ENCODE results near the gene HJURP. TPM values are rescaled to one million over a fixed set of nuclear protein-coding genes. Genes with fewer than 3 reads are reported as not detected.

Gene HJURP
- total RNA-seq, 6 experiments from 2014 or later: 16.8 to 33.6 (median 32.4) TPM

GRCh38 chr2:233810385-233810784 lies 44.0 kb downstream of the HJURP start:
- DNase-seq: no peak
- no peaks in the 10 kb centered on the region for H3K9me3 Mint-ChIP-seq
- no peaks in the 10 kb centered on the region for H3K4me1 Mint-ChIP-seq (ENCODE audit: low read depth)
- no peaks in the 10 kb centered on the region for H3K36me3 Mint-ChIP-seq (ENCODE audit: low read depth)
- no peak overlapping the region for H3K4me3 Mint-ChIP-seq
- H3K27me3 Mint-ChIP-seq (ENCODE audit: insufficient read depth): peaks cover 5% of the 10 kb centered on the region
- no peak overlapping the region for H3K27ac Mint-ChIP-seq
- no peak for TF ChIP-seq CTCF (IDR thresholded peaks at IDR 0.05)

GRCh38 chr2:233807966-233808935 lies 46.1 kb downstream of the HJURP start:
- no peaks in the 10 kb centered on the region for H3K4me1 Mint-ChIP-seq (ENCODE audit: low read depth)
- H3K27me3 Mint-ChIP-seq (ENCODE audit: insufficient read depth): peaks cover 14% of the 10 kb centered on the region
- no peaks in the 10 kb centered on the region for H3K9me3 Mint-ChIP-seq
- no peak overlapping the region for H3K27ac Mint-ChIP-seq
- H3K36me3 Mint-ChIP-seq (ENCODE audit: low read depth): no peaks in the 10 kb centered on the region
- no peak overlapping the region for H3K4me3 Mint-ChIP-seq
- no peak for DNase-seq
- no peak for TF ChIP-seq CTCF (IDR thresholded peaks at IDR 0.05)

- Mint-ChIP-seq H3K27me3 (ENCODE audit: insufficient read depth) (peaks cover 16% of the 10 kb centered on the region), H3K4me1 (ENCODE audit: low read depth) (no peaks in the 10 kb centered on the region), H3K4me3 (no peak overlapping the region), H3K36me3 (ENCODE audit: low read depth) (no peaks in the 10 kb centered on the region), H3K9me3 (no peaks in the 10 kb centered on the region), H3K27ac (no peak overlapping the region)
- DNase-seq: no peak
- TF ChIP-seq CTCF (IDR thresholded peaks at IDR 0.05): peak; percentile 19; the same call in 1 of the 2 replicates
Measured at GRCh38 chr2:233807215-233807865, 47.0 kb downstream of the HJURP start.

- Mint-ChIP-seq H3K27ac (no peak overlapping the region), H3K27me3 (ENCODE audit: insufficient read depth) (peaks cover 13% of the 10 kb centered on the region; the same call in 1 of the 2 replicates), H3K4me1 (ENCODE audit: low read depth) (no peaks in the 10 kb centered on the region), H3K9me3 (no peaks in the 10 kb centered on the region; the same call in 1 of the 2 replicates), H3K4me3 (no peak overlapping the region), H3K36me3 (ENCODE audit: low read depth) (no peaks in the 10 kb centered on the region)
- TF ChIP-seq CTCF (IDR thresholded peaks at IDR 0.05): no peak
- no peak for DNase-seq
Measured at GRCh38 chr2:233803994-233804393, 50.3 kb downstream of the HJURP start.

GRCh38 chr2:233803292-233803911 lies 50.9 kb downstream of the HJURP start:
- Mint-ChIP-seq H3K9me3 (no peaks in the 10 kb centered on the region; the same call in 1 of the 2 replicates), H3K27me3 (ENCODE audit: insufficient read depth) (peaks cover 13% of the 10 kb centered on the region), H3K36me3 (ENCODE audit: low read depth) (no peaks in the 10 kb centered on the region), H3K4me1 (ENCODE audit: low read depth) (no peaks in the 10 kb centered on the region), H3K4me3 (no peak overlapping the region), H3K27ac (no peak overlapping the region)
- DNase-seq: no peak
- TF ChIP-seq CTCF (IDR thresholded peaks at IDR 0.05): no peak

Data from HFFc6 (cell line).